Cerebellar cortex (tissue), 1 donor: ENCODE results near the gene SPAG16.
"Not testable (repeated sequence)": the region's sequence is repeated elsewhere in the genome, so short reads cannot be mapped to it uniquely, and the experiment has no call there.

Experiments
- DNase-seq: peaks from one replicate; pipeline ENCODE4 v3.0.0-alpha.2; 2015; ENCODE audit warnings: low spot score

Gene SPAG16

GRCh38 chr2:213410687-213411086, 126.4 kb downstream of the SPAG16 start:
- not testable (repeated sequence) for DNase-seq

GRCh38 chr2:213411582-213412289, 127.5 kb downstream of the SPAG16 start:
- DNase-seq: no peak

- DNase-seq: no peak
Observed at GRCh38 chr2:213415093-213415492, 130.8 kb downstream of the SPAG16 start.

- no peak for DNase-seq
Observed at GRCh38 chr2:213416832-213417231, 132.6 kb downstream of the SPAG16 start.

- DNase-seq: no peak
Observed at GRCh38 chr2:213419980-213420379, 135.7 kb downstream of the SPAG16 start.

DNA sequence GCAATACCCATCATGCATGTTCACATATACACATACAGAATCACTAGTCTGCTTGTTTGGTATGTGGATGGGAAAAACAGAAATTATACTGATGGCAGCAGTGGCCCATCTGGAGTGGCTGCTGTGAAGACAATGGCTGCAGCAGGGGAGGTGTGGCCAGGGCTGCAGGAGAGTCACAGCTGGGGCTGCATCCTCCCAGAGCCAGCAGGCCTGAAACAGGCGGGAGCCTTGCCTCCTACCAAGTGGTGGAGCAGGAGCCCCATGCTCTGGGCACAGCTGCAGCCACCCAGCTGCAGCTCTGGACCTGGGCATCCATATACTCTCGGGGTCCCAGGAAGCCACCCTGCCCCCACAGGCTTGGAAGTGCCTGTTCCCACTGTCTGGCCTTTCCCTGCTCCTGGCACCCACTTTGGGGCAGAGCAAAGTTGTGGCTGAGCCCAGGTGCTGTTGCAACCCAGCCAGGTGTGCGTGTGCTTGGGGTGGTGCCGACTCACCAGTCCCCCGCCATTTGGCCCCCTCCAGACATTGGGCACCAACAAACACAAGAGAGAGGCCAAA, 136.6 kb downstream of the SPAG16 start:
- DNase-seq: no peak

GRCh38 chr2:213422211-213422610, 137.9 kb downstream of the SPAG16 start:
- DNase-seq: no peak

- DNase-seq: no peak
Observed at GRCh38 chr2:213425618-213426017, 141.4 kb downstream of the SPAG16 start.

- DNase-seq: no peak
Observed at GRCh38 chr2:213429516-213429915, 145.3 kb downstream of the SPAG16 start.

GRCh38 chr2:213443921-213444320, 159.7 kb downstream of the SPAG16 start:
- no peak for DNase-seq

- DNase-seq: no peak
Observed at GRCh38 chr2:213451542-213452239, 167.4 kb downstream of the SPAG16 start.

DNA sequence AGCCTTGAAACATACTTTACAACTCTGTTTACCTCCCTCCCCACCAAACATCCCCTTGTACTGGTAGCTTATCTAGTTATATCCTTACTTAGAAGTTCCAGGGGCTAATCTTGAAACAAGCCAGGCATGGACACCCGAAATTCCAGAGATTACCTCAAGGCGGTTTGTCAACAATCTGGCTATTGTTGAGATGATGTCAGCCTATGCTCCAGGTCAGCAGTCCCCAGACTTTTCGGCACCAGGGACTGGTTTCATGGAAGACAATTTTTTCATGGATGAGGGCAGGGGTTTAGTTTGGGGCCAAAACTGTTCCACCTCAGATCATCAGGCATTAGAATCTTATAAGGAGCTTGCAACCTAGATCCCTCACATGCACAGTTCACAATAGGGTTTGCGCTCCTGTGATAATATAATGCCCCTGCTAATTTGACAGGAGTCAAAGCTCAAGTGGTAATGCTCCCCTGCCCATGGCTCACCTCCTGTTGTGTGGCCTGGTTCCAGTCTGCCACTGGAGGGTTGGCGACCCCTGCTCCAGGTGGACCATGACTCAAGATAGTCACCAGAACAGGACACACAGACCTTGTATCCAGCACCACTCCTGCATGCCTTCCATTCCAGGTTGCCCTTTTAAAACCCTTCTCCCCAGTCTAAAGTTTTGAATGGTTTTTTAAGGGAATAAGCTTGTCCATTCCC, 171.2 kb downstream of the SPAG16 start:
- DNase-seq: no peak

- DNase-seq: no peak
Observed at GRCh38 chr2:213475433-213475832, 191.2 kb downstream of the SPAG16 start.

DNA sequence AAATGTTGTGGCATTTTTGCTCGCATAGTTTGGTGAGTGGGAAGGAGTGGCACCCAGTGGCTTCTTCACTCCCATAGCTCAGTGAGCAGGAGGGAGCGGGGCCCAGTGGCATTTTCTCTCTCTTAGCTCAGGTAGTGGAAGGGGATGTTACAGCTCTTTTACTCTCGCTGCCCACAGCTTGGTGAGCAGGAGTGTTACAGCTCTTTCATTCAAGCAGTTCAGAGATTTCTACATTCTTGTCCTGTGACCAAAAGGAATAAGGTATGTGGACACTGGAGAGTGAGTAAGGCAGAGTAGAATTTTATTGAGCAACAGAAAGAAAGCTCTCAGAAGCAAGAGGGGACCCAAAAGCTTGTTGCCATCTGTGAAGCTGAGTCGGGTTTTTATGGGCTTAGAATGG, 192.4 kb downstream of the SPAG16 start:
- DNase-seq: no peak

DNA sequence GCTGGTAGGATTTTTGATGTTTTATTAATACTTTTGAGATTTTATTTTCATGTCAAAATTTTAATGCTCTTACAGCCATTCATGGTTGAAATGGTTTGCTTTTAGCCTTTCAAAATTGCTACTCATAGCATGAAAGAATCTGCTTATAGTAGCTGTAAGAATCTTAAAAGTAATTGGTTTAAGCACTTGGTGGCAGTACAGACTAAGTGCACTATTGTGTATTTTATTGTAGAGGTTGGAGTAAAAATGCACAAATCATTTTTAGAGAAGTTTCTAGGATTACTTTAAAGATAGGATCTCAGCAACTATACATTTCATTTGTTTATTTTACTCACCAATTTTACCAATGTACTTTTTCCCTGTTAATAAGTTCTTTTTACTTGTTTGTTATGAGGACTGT, 205.8 kb downstream of the SPAG16 start:
- no peak for DNase-seq

DNA sequence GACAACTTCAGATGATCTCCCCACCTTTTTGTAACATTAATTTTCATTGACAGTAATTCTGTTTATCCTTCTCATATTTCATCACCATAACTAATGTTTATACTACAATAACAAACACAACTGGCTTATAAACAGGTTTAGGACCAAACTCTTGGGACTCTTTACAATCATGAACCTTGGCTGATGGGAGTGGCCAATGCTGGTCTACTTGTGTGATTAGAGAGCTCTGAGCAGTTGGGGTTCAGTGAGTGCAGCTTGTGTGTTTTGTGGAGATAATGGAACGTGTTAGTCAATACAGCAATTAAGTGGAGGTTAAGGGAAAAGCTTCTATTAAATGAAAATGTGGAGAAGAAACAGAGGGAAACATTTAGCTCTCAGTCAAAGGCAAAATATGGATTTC, 207.1 kb downstream of the SPAG16 start:
- no peak for DNase-seq

DNA sequence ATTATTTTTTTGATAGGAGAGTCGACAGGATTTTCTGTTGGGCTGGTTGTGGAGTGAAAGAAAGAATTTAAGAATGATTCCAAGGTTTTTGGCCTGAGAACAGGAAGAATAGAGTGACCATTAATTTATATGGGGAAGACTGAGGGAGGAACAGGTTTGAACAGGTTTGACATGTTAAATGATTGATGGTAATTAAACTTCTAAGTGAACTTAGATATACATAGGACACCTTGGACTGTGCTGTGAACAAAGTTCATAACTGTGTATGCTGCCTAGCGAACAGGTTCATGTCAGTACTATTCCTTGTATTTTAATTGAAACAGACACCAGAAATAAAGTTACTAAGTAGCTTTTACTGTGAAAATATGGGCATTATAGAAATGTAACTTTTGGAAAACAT, 212.0 kb downstream of the SPAG16 start:
- DNase-seq: no peak

- DNase-seq: no peak
Observed at GRCh38 chr2:213500881-213501280, 216.6 kb downstream of the SPAG16 start.

GRCh38 chr2:213524164-213524563, 239.9 kb downstream of the SPAG16 start:
- DNase-seq: no peak

DNA sequence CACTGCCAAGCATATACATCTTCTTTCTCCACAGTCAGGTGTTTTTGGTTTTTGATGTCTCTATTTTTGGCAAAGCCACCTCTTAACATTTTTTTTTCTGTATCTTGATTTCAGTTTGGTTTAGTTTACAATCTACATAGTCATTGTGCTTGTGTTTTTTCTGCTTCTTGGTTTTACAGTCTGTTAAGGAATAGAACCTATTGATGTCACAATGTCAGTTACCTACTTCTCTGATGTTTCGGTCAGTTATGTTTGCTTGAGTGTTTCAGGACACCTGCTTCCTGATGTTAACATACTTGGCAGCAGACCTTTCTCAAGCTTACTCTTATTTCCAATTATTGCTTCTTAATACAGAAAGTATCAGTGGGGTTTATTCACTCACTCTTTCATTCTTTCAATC, 253.3 kb downstream of the SPAG16 start:
- DNase-seq: no peak

DNA sequence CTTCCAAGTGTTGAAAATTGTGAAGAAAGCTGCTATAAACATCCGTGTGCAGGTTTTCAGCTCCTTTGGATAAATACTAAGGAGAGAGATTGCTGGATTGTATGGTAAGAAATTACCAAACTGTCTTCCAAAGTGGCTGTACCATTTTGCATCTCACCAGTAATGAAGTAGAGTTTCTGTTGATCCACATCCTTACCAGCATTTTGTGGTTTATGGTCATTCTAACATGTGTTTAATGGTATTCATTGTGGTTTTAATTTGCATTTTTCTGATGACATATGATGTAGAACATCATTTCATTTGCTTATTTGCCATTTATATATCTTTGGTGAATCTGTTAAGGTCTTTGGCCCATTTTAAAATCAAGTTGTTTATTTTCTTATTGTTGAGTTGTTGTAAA, 260.7 kb downstream of the SPAG16 start:
- DNase-seq: no peak

DNA sequence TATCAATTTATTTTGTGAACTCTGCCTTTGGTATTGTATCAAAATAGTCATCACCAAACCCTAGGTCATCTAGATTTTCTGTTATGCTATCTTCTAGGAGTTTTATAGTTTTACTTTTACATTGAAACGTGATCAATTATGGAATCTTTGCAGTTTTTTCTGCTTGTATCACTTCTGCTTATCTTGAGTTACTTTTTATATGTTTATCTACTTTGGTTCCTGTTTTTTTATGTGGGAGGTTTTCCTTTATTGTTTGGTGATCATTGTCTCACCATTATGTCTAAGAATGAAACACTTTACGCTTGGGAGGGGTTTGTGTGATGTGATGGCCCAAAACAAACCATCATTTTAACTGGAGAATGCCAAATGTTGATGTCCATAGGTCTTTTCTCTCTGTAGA, 261.2 kb downstream of the SPAG16 start:
- DNase-seq: no peak

GRCh38 chr2:213545964-213546475, 261.8 kb downstream of the SPAG16 start:
- DNase-seq: no peak
